Measurements from ENCODE around the gene RIPPLY2.

RIPPLY2 gene

DNA sequence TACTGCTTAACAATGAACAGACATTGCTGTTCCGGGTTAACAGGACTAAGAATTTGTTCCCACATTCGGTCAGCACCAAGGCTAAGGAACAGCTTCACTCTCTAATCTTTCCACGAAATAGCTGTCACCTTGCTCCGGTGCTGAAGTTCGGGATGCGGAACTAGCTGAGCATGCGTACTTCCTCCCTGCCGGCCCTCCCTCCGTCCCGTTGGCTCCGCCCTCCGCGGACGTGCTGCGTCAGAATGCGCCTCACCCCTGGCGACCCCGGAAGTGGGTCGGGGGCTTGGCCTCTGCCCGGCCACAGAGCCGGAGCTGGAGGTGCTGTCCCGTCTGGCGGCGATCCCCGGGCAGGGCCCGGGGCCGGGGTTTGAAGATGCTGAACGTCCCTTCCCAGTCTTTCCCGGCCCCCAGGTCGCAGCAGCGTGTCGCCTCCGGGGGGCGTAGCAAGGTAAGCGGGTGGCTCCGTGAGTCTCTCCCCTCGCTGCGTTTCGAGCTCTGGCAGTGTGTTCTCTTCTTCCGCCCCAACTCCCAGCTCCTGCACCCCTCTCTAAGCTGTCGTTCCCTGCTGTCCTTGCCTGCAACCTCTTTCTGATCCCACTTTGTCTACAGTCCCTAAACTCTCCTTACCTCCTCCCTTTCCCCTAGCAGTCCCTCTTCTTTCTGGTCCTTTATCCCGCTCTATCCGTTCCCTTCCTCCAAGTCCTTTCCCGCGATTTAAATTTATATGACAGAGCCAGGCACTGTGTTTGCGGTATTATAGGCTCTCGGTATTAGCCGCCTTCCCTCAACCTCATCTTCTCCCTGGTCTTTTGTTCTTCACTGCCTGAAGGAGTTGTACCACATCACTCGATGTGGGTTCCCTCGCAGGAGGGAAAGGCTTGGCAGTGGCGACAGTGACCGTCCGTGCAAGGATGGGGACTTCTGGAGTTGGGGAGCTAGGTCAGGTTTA lies 6.5 kb downstream of the RIPPLY2 start, which contains the start of gene CYB5R4:
Gene CYB5R4, plus strand, starts transcription at position 280 of the 949 bp plus-strand sequence. Its CDS starts 94 bp downstream, at position 374.
- FAIRE-seq (peak; percentile 64), DNase-seq (ENCODE audit: low spot score) (peak; percentile 80)

DNA sequence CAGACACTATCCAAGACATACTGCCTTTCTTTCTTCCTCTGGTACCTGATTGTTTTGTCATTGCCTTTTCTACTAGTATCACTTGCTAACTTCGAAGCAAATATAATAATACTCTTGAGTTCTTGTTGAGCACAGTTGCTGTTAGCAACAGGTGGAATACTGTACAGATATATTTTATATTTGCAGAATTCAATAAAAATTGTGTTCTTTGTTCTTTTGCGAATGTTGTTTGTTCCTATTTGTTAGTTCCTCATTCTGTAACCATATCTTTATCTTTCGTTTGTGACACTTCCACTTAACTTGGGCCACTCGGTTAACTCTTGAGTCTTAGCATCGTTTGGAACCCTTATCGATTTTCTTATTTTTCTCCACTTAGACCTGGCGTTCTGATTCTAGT lies 7.2 kb downstream of the RIPPLY2 start:
- DNase-seq (ENCODE audit: low spot score) (no peak), FAIRE-seq (no peak)

DNA sequence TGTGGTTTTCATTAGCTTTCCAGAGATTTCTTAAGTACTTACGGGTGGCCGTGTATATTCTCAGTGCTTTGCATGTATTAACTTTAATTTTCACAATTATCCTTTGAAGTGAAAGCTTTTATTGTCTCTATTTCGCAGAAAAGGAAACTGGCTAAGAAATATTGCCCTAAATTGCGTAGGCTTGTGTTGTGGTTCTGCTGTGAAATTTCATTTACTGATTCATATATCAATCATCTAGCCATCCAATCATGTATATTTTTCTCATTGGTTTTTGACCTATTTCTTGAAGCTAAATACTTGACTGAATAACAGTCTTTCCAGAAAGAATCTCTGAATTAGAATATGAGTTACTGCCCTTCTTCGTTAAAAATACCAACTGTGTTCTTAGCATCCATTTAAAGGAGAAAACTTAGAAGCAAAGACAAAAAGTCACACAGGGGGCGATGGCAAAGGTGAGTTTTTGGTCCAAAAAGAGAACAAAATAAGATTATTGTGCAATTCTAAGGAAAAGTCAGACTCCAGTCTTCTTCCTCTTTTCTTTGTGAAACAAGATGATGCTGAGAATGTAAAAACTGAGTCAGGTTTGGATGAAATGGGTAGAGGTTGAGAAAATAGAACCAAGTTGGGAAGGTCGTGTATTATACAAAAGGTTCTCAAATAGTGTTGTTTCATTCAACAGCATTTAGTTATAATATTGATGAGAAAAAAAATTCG lies 7.8 kb downstream of the RIPPLY2 start:
- FAIRE-seq (no peak), DNase-seq (ENCODE audit: low spot score) (no peak)

DNA sequence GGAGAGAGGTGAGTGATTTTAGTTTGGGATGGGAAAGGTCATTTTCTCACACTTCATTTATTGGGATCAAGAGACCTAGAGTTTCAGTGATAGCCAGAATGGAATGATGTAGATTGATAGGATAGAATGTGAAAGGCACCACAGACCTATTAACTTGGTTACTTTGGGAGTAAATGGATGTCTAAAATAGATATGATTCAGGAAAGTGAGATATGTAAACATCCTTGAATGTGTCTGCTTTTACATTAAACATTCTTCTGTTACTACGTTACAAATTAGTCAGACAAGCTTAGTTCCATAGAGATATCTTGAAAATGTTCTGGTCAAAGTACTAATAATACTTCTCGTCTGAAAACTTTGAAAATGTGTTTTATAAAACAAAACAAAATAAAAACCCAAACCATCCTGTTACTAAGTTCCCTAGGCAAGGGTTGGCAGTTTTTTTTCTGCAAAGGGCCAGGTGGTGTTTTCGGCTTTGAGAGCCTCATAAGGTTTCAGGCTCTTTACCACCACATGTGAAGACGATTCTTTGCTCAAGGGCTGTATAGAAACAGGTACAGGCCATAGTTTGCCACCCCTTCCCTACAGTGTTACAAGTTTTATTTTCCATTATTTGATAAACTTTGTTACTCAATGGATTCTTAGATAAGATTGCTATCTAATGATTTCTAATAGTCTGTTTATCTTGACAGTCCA lies 9.8 kb downstream of the RIPPLY2 start:
- FAIRE-seq, result no peak
- DNase-seq (ENCODE audit: low spot score), result no peak

DNA sequence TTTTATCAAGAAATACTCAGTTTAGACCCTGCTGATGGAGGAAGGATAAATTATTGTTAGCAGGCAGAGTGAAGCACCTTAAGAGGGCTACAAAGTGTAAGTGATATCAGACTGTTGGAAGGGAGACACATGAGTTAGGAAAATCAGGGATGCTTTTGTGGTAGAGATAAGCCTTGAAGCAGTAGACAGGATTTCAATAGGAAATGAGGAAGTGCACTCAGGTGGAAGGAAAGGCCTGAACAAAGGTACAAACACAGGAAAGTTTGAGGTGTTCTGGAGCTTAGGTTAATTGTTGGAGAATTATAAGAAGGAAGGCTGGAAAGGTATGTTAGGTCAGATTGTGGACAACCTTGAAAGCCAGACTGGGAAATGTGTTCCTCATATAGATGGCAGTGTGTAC lies 13.9 kb downstream of the RIPPLY2 start:
- FAIRE-seq (no peak), DNase-seq (ENCODE audit: low spot score) (no peak)

DNA sequence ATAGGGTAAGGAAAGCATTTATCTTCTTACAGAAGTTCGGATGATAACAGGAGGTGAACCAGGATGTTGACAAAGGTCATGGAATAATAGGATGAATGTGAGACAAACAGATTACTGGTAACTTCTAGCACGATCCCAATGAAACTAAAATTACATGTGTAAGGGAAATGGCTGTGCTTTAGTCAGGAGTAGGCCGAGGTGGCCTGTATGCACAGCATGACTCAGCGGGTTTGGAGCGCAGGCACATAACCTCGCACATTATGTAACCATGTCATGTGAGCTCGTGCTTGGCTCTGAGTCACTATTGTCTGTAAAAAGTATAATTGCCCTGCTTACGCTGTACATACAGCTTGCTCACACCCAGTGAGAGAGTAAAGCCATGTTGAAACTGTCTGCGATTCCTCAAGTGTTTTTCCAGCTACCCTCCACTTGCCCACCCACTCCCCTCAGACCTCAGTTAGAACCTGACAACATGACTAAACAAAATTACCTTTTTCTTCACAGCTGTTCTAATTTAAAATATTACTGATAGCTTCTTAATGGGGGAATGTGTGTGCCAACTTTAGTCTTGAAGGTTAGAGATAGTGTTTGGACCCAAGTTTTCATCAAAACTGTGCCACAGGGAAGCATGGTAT lies 14.5 kb downstream of the RIPPLY2 start:
- DNase-seq (ENCODE audit: low spot score), result peak; percentile 75
- FAIRE-seq, result peak; percentile 52

DNA sequence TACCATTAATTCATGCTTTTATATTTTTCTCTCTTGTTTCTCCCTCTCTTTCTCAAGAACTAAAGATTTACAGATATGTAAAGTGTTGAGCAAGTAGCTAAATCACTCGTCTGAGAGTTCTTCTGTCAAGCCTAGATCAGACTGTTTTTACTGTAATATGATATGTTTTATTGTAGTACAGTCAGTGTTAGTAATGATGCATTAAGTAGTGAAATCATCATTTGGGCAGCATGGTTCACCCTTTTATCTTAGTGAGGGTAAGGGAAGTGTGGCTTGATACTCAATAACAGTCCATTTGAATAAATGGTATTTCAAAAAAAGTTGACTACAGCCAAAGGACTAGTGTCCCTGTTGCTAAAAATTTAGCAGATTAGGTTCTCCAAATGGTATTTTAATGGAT lies 15.5 kb downstream of the RIPPLY2 start:
- peak; percentile 48 for DNase-seq (ENCODE audit: low spot score)
- FAIRE-seq, result no peak

DNA sequence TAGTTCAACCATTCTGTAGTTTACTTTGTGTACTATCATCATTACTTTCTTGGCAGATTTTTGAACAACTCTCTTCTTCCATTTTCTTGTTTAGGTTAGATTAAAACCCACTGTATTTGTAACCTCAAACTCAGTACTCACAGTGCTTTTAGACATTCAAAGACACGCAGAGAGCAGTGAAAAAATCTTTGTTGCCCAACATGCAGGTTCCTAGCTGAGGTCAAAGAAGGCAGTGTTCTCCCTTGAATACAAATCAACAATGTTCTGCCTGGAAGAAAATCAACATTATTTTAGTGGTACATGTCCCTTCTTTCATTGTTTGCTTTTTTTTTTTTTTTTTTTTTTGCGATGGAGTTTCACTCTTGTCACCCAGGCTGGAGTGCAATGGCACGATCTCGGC lies 17.5 kb downstream of the RIPPLY2 start:
- DNase-seq (ENCODE audit: low spot score) (no peak), FAIRE-seq (no peak)

DNA sequence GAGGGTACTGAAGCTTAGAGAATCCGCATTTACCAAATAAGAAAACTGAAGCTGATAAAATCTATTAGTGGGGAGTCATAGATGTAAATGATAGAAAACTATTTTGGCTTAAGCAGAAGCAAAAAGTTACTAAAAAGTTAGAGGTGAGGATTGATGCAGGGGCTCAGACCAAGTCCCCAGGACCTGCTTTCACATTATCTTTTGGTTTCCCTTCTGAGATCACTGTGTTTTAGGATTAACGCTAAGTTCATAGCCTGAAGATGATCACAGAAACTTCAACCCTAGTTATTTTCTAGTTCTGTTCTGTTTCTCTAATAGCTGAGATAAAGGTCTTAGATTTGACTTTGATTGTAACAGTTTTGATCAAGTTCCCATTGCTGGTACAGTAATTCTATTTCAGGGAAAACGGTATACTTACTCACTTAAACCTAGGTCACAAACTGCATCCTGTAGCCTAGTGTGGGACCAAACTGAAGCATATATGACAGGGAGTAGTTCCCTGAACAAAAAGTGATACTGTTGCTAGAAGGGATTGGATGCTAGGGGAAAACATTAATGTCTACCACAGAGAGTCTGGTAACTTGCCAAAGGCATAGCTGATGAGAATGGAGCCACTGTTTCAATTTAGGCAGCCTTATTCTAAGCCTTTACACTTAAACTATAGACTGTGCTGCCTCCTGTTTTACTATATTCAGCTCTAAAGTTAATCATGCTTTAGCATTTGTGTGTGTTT lies 19.4 kb downstream of the RIPPLY2 start:
- FAIRE-seq (no peak), DNase-seq (ENCODE audit: low spot score) (no peak)

DNA sequence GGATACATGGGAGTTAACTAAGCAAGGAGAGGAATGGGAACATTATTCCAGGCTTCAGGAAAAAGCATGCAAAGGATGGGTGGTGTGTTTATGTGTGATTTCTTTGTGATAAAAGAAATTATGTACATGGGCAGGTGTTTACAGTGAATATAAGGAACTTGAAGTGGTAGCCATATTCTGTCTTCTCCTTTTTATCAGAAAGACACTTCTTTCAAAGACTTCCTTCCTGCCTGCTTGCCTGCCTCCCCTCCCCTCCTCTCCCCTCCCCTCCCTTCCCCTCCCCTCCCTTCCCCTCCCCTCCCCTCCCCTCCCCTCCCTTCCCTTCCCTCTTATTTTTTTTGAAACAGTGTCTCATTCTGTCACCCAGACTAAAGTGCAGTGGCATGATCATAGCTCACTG lies 20.7 kb downstream of the RIPPLY2 start:
- DNase-seq (ENCODE audit: low spot score) (no peak), FAIRE-seq (no peak)

DNA sequence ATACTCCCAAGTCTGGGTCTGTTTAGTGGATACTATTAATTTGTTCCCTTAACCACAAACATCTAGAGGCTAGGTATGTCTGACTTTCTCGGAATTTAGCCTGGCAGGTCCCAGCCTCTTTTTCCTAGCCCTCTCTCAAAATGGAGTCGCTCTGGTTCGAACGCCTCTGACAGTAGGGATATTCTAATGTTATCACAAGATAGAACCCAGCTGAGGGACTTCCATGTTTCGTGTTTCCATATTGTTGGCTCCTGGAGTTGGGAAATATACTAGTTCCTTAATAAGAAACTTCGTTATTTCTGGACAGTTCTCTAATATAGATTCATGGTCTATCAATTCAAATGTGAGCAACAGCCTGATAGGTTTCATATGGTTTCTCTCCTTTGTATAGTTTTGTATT lies 22.7 kb downstream of the RIPPLY2 start:
- no peak for DNase-seq (ENCODE audit: low spot score)
- FAIRE-seq, result no peak

DNA sequence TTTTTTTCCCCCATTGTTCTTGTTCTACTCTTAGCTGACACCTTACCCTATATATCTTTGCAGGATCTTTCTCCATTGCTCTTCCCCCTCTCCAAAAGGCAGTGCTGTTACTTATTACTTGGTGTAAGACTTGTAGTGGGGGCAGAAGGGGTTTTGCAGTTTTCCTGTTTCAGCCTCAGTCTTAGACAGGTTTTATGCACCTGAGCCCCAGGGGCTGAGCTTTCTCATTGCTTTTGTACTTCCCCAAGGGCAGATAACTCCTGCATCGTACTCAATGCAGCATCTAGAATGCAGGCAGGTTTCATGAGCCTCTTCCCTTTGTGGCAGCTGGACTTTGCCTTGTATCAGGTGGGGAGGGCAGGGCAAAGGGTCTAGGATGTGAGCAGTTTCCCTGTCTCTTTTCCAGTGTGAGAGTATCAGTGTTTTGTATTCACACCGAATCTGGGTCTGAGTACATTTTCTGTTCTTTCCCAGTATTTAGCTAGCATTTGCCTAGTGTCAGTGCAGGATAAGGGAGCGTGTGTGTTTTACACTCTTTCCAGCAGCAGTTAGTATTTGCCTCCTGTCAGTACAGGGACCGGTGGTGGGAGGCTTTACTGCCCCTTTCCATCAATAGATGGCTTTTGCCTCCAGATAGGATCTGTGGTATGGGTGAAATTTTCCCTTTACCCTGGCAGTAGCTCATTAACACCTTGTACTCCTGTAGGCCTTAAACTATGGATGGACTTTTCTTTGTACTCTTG lies 25.9 kb downstream of the RIPPLY2 start:
- FAIRE-seq (no peak), DNase-seq (ENCODE audit: low spot score) (no peak)

DNA sequence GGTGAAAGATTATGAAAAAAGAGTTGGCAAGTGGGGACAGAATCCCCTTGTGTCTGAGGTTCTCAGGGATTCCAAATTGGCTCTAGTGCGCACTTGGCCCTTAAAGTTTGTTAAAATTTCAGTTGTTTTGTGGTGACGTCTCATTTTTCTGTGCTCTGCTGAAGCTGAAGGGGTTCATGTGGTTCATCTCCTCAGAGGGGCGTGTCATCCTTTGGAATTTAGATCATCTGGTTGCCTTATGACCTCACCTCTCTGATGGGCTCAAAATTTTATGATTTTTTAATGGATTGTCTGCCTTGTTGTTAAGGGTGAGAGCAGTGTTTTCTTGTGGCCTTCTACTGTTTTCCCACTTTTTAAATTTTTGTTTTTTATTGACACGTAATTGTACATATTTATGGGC lies 26.6 kb downstream of the RIPPLY2 start:
- FAIRE-seq, result no peak

DNA sequence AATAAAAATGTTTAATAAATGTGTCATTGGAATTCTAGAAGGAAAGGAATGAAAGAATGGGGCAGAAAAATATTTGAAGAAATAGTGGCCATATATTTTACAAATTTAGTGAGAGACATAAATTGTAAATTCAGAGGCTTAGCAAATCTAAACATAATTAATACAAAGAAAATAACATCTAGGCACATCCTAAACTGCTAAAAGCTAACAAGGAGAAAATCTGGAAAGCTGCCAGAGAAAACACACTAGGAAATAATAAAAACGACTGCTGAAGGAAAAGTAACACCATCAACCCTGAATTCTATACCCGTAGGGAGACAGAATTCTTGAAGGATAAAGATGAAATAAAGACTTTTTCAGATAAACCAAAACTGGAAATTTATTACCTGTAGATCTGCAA lies 30.1 kb downstream of the RIPPLY2 start:
- DNase-seq (ENCODE audit: low spot score), result no peak
- FAIRE-seq, result no peak

More for the DNA sequence above, 26.6 kb downstream of the RIPPLY2 start:
- no peak for DNase-seq (ENCODE audit: low spot score)

DNA sequence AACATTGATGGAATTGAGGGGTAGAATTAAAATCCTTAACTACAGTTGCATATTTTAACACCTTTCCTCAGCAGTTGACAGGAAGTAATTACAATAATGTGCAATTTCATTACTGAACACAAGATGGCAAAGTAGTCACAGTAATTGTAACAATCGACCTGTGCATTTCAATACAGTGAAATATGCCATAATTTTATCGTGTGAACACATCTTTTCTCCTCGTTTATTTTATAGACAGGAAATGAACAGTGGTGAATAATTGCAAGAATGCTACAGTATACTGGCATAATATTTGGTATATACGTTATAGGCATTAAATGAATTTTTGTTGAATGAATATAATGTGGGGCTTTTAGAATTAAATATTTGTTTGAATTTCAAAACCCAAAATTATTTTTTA lies 31.4 kb downstream of the RIPPLY2 start:
- FAIRE-seq, result peak; percentile 76
- peak; percentile 26 for DNase-seq (ENCODE audit: low spot score)

DNA sequence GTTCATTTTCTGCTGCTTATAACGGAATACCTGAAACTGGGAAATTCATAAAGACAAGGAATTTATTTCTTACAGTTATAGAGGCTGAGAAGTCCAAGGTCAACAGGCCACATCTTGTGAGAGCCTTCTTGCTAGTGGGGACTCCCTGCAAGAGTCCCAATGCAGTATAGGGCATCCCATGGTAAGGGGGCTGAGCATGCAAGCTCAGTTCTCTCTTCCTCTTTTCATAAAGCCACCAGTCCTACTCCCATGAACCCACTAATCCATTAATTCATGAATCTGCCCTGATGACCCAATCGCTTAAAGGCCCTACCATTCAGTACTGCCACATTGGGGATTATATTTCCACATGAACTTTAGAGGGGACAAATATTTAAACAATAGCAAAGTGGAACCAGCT lies 32.8 kb downstream of the RIPPLY2 start:
- no peak for DNase-seq (ENCODE audit: low spot score)
- FAIRE-seq, result no peak

DNA sequence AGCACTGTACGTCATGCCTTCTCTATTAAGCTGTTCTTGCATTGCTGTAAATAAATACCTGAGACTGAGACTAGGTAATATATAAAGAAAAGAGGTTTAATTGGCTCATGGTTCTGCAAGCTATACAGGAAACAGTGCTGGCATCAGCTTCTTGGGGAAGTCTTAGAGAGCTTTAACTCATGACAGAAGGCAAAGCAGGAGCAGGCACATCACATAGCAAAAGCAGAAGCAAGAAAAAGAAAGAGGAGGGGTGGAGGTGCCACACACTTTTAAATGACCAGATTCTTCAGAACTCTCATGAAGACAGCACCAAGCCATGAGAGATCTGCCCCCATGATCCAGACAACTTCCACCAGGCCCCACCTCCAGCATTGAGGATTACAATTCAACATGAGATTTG lies 36.5 kb downstream of the RIPPLY2 start:
- DNase-seq (ENCODE audit: low spot score), result no peak
- no peak for FAIRE-seq

DNA sequence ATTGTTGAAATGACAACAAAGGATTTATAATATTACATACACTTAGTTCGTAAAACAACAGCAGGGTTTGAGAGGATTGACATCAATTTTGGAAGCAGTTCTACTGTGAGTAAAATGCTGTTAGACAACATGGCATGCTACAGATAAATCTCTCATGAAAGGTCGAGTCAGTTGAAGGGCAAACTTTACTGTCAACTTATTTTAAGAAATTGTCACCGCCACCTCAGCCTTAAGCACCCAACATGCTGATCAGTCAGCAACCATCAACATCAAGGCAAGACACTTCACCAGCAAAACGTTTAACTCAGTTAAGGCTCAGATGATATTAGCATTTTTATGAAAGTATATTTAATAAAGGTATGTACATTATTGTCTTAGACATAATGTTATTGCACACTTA lies 37.4 kb downstream of the RIPPLY2 start:
- DNase-seq (ENCODE audit: low spot score) (no peak), FAIRE-seq (no peak)

DNA sequence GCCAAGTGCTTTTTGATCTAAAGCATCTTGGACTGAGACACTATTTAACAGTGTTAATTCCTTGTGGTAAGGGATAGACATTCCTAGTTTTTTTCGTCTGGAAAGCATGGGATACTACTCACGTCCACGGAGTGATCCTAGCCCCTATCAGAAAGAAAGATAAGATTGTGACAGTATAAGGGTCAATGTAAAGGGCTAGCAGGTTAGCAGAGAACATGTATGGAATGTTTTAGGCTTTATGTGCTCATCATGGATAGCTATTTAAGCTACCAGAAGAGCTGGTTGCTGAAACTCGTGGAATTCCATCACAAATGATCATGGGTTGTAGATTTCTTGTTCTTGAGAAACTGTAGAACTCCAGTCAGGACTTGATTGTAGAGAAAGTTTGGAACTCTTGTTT lies 38.4 kb downstream of the RIPPLY2 start:
- no peak for FAIRE-seq
- DNase-seq (ENCODE audit: low spot score), result no peak

DNA sequence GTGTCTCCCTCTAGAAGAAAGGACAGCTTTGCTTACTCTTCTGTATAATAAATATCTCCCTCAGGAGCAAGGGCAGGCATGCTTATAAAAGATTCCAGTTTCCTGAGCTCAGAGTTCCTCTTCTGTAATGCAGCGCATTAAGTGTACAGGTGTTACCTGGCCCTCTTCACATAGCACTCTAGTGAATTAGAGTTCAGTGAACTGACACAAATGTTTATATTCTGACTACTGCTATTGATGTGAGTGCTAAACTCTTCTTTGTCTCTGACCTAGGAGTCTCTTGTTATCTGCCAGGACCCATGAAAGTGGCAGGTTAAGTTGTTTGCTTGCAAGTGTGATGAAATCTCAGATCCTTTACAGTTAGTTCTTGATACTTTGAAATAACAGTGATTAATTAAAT lies 39.9 kb downstream of the RIPPLY2 start:
- DNase-seq (ENCODE audit: low spot score), result no peak
- FAIRE-seq, result no peak

All from RCC 7860 (cell line).